GM11168 (cell line): ENCODE results near the gene TBATA.

Experiments
- in situ Hi-C: fragments of 300-500 bp; cut with MboI; formaldehyde crosslinking; loops from one replicate; pipeline ENCODE4 v1.12.0; 2022; ENCODE audit warnings: low sequenced_read_pairs; ENCODE audit not compliant: unreplicated experiment

TBATA gene

GRCh38 chr10:70728328-70728727 is 56.8 kb downstream of the TBATA start:
- in situ Hi-C loops = no loop called here

GRCh38 chr10:70726909-70727495 is 58.2 kb downstream of the TBATA start:
- in situ Hi-C loops = no loop called here

- in situ Hi-C loops = no loop called here
Observed at GRCh38 chr10:70723771-70724170, 61.4 kb downstream of the TBATA start.

GRCh38 chr10:70722820-70723424 is 62.3 kb downstream of the TBATA start:
- in situ Hi-C loops = no loop called here
